ENCODE measurements around the gene CFTR. TPM values are rescaled to one million over a fixed set of nuclear protein-coding genes. Genes with fewer than 3 reads are reported as not detected.

The CFTR gene
- total RNA-seq, 1 donor from 2014 or later, result 0.18 TPM

- H3K36me3 Mint-ChIP-seq (ENCODE audit: low read depth, unreplicated experiment), result no peaks in the 10 kb centered on the region
- no peak for TF ChIP-seq CTCF (IDR thresholded peaks at IDR 0.05; ENCODE audit: unreplicated experiment)
- no peaks in the 10 kb centered on the region for H3K4me1 Mint-ChIP-seq (ENCODE audit: unreplicated experiment)
- no peaks in the 10 kb centered on the region for H3K27me3 Mint-ChIP-seq (ENCODE audit: unreplicated experiment)
- H3K9me3 Mint-ChIP-seq (ENCODE audit: unreplicated experiment), result no peaks in the 10 kb centered on the region
- H3K4me3 Mint-ChIP-seq (ENCODE audit: unreplicated experiment), result no peak overlapping the region
- DNase-seq (ENCODE audit: low spot score), result no peak
- H3K27ac Mint-ChIP-seq (ENCODE audit: unreplicated experiment), result no peak overlapping the region
Measured at GRCh38 chr7:117669818-117670217, 190.0 kb downstream of the CFTR start.

GRCh38 chr7:117672453-117672852, 192.6 kb downstream of the CFTR start:
- no peak for DNase-seq (ENCODE audit: low spot score)
- H3K9me3 Mint-ChIP-seq (ENCODE audit: unreplicated experiment), result no peaks in the 10 kb centered on the region
- no peak overlapping the region for H3K27ac Mint-ChIP-seq (ENCODE audit: unreplicated experiment)
- no peak for TF ChIP-seq CTCF (IDR thresholded peaks at IDR 0.05; ENCODE audit: unreplicated experiment)
- H3K4me3 Mint-ChIP-seq (ENCODE audit: unreplicated experiment), result no peak overlapping the region
- no peaks in the 10 kb centered on the region for H3K27me3 Mint-ChIP-seq (ENCODE audit: unreplicated experiment)
- H3K36me3 Mint-ChIP-seq (ENCODE audit: low read depth, unreplicated experiment), result no peaks in the 10 kb centered on the region
- H3K4me1 Mint-ChIP-seq (ENCODE audit: unreplicated experiment), result peaks cover 11% of the 10 kb centered on the region

GRCh38 chr7:117673367-117673766, 193.5 kb downstream of the CFTR start:
- DNase-seq (ENCODE audit: low spot score), result peak; percentile 6
- no peak for TF ChIP-seq CTCF (IDR thresholded peaks at IDR 0.05; ENCODE audit: unreplicated experiment)
- H3K9me3 Mint-ChIP-seq (ENCODE audit: unreplicated experiment), result no peaks in the 10 kb centered on the region
- H3K27ac Mint-ChIP-seq (ENCODE audit: unreplicated experiment), result no peak overlapping the region
- H3K36me3 Mint-ChIP-seq (ENCODE audit: low read depth, unreplicated experiment), result no peaks in the 10 kb centered on the region
- peaks cover 11% of the 10 kb centered on the region for H3K4me1 Mint-ChIP-seq (ENCODE audit: unreplicated experiment)
- H3K4me3 Mint-ChIP-seq (ENCODE audit: unreplicated experiment), result no peak overlapping the region
- no peaks in the 10 kb centered on the region for H3K27me3 Mint-ChIP-seq (ENCODE audit: unreplicated experiment)

GRCh38 chr7:117673839-117674238, 194.0 kb downstream of the CFTR start:
- Mint-ChIP-seq H3K27ac (ENCODE audit: unreplicated experiment) (no peak overlapping the region), H3K4me1 (ENCODE audit: unreplicated experiment) (peaks cover 11% of the 10 kb centered on the region), H3K27me3 (ENCODE audit: unreplicated experiment) (no peaks in the 10 kb centered on the region), H3K4me3 (ENCODE audit: unreplicated experiment) (no peak overlapping the region), H3K36me3 (ENCODE audit: low read depth, unreplicated experiment) (no peaks in the 10 kb centered on the region), H3K9me3 (ENCODE audit: unreplicated experiment) (no peaks in the 10 kb centered on the region)
- TF ChIP-seq CTCF (IDR thresholded peaks at IDR 0.05; ENCODE audit: unreplicated experiment), result no peak
- DNase-seq (ENCODE audit: low spot score), result no peak

GRCh38 chr7:117674617-117675016, 194.8 kb downstream of the CFTR start:
- H3K4me3 Mint-ChIP-seq (ENCODE audit: unreplicated experiment), result no peak overlapping the region
- no peaks in the 10 kb centered on the region for H3K27me3 Mint-ChIP-seq (ENCODE audit: unreplicated experiment)
- no peaks in the 10 kb centered on the region for H3K9me3 Mint-ChIP-seq (ENCODE audit: unreplicated experiment)
- H3K27ac Mint-ChIP-seq (ENCODE audit: unreplicated experiment), result no peak overlapping the region
- H3K4me1 Mint-ChIP-seq (ENCODE audit: unreplicated experiment), result peaks cover 11% of the 10 kb centered on the region
- no peak for DNase-seq (ENCODE audit: low spot score)
- TF ChIP-seq CTCF (IDR thresholded peaks at IDR 0.05; ENCODE audit: unreplicated experiment), result no peak
- H3K36me3 Mint-ChIP-seq (ENCODE audit: low read depth, unreplicated experiment), result no peaks in the 10 kb centered on the region
